H9 (cell line): ENCODE data around the gene HUNK. TPM values are rescaled to one million over a fixed set of nuclear protein-coding genes. Genes with fewer than 3 reads are reported as not detected.

Experiments used
- DNase-seq: peaks from one replicate; pipeline ENCODE4 v3.0.0-alpha.2; 2017
- H2AFZ ChIP-seq: one replicate; pipeline ENCODE4 v1.6.1; 2013; ENCODE audit warnings: mild to moderate bottlenecking, low read length, control low read depth, moderate library complexity
- H2AK5ac ChIP-seq: 2 replicates; pipeline ENCODE4 v1.6.1; 2013; ENCODE audit warnings: low read length, control low read depth, mixed read lengths; ENCODE audit not compliant: insufficient read length
- H2BK120ac ChIP-seq: one replicate; pipeline ENCODE4 v1.6.1; 2013; ENCODE audit warnings: low read depth, mild to moderate bottlenecking, low read length, control low read depth, inconsistent platforms; ENCODE audit not compliant: poor library complexity, severe bottlenecking
- H2BK12ac ChIP-seq: 2 replicates; pipeline ENCODE4 v1.6.1; 2013; ENCODE audit warnings: low read length, control low read depth, mixed read lengths, low read depth; ENCODE audit not compliant: insufficient read length
- H2BK15ac ChIP-seq: 2 replicates; pipeline ENCODE4 v1.6.1; 2013; ENCODE audit warnings: low read depth, low read length, control low read depth
- H2BK20ac ChIP-seq: one replicate; pipeline ENCODE4 v1.6.1; 2013; ENCODE audit warnings: low read depth, mild to moderate bottlenecking, low read length, control low read depth, inconsistent platforms; ENCODE audit not compliant: poor library complexity, severe bottlenecking
- H2BK5ac ChIP-seq: 2 replicates; pipeline ENCODE4 v1.6.1; 2013; ENCODE audit warnings: low read length, control low read depth, mixed read lengths; ENCODE audit not compliant: insufficient read length
- H3K14ac ChIP-seq: 2 replicates; pipeline ENCODE4 v1.6.1; 2013; ENCODE audit warnings: low read length, control low read depth; ENCODE audit not compliant: insufficient read depth
- H3K18ac ChIP-seq: 2 replicates; pipeline ENCODE4 v1.6.1; 2013; ENCODE audit warnings: low read depth, mild to moderate bottlenecking, mixed read lengths, low read length, control low read depth; ENCODE audit not compliant: insufficient read length
- H3K23ac ChIP-seq: 2 replicates; pipeline ENCODE4 v1.6.1; 2013; ENCODE audit warnings: low read length, control low read depth, mixed read lengths, low read depth; ENCODE audit not compliant: insufficient read length
- H3K23me2 ChIP-seq: 2 replicates; pipeline ENCODE4 v1.6.1; 2013; ENCODE audit warnings: low read depth, mild to moderate bottlenecking, mixed read lengths, low read length, control low read depth; ENCODE audit not compliant: insufficient read length, poor library complexity, severe bottlenecking
- H3K27ac ChIP-seq: 2 replicates; pipeline ENCODE4 v1.5.1; 2013; ENCODE audit warnings: low read length, control low read depth, mixed read lengths, low read depth; ENCODE audit not compliant: insufficient read length
- H3K27me3 ChIP-seq: 2 replicates; pipeline ENCODE4 v1.6.1; 2013; ENCODE audit warnings: low read length, control low read depth, inconsistent platforms; ENCODE audit not compliant: insufficient read depth
- H3K4ac ChIP-seq: 2 replicates; pipeline ENCODE4 v1.6.1; 2013; ENCODE audit warnings: low read depth, mild to moderate bottlenecking, control low read depth, inconsistent platforms, low read length, moderate library complexity
- H3K4me1 ChIP-seq: 2 replicates; pipeline ENCODE4 v1.6.1; 2013; ENCODE audit warnings: low read length, control low read depth, inconsistent platforms; ENCODE audit not compliant: insufficient read depth
- H3K4me2 ChIP-seq: 2 replicates; pipeline ENCODE4 v1.6.1; 2013; ENCODE audit warnings: low read length, control low read depth, mixed read lengths; ENCODE audit not compliant: insufficient read length, insufficient read depth
- H3K56ac ChIP-seq: 2 replicates; pipeline ENCODE4 v1.6.1; 2013; ENCODE audit warnings: low read depth, mild to moderate bottlenecking, mixed read lengths, low read length, control low read depth; ENCODE audit not compliant: insufficient read length
- H3K79me1 ChIP-seq: 2 replicates; pipeline ENCODE4 v1.6.1; 2013; ENCODE audit warnings: low read depth, mild to moderate bottlenecking, moderate library complexity, low read length, control low read depth, inconsistent platforms; ENCODE audit not compliant: insufficient read depth, poor library complexity, severe bottlenecking
- H3K79me2 ChIP-seq: 2 replicates; pipeline ENCODE4 v1.6.1; 2013; ENCODE audit warnings: low read length, control low read depth, inconsistent platforms; ENCODE audit not compliant: insufficient read depth
- H3K9ac ChIP-seq: 2 replicates; pipeline ENCODE4 v1.6.1; 2013; ENCODE audit warnings: low read length, control low read depth, mixed read lengths; ENCODE audit not compliant: insufficient read length; ENCODE audit errors: extremely low read depth
- H3K9me3 ChIP-seq: one replicate; pipeline ENCODE4 v1.6.1; 2013; ENCODE audit warnings: low read depth, low read length, inconsistent platforms; ENCODE audit not compliant: control insufficient read depth
- H3T11ph ChIP-seq: one replicate; pipeline ENCODE4 v1.6.1; 2013; ENCODE audit warnings: mild to moderate bottlenecking, low read length, control low read depth, inconsistent platforms
- H4K20me1 ChIP-seq: one replicate; pipeline ENCODE4 v1.6.1; 2013; ENCODE audit not compliant: control insufficient read depth, insufficient read length, insufficient read depth
- H4K5ac ChIP-seq: 2 replicates; pipeline ENCODE4 v1.6.1; 2013; ENCODE audit warnings: low read depth, mild to moderate bottlenecking, mixed read lengths, low read length, control low read depth; ENCODE audit not compliant: insufficient read length
- H4K8ac ChIP-seq: replicated peaks from 2 replicates; pipeline ENCODE4 v1.6.1; 2013; ENCODE audit warnings: low read length, control low read depth, mixed read lengths, low read depth; ENCODE audit not compliant: insufficient read length
- H4K91ac ChIP-seq: 2 replicates; pipeline ENCODE4 v1.6.1; 2013; ENCODE audit warnings: low read depth, mild to moderate bottlenecking, moderate library complexity, mixed read lengths, low read length, control low read depth; ENCODE audit not compliant: insufficient read length
- H3K27ac Mint-ChIP-seq, 3 experiments: 2 replicates in 2 of 3; 3 replicates in 1 of 3; pipeline ENCODE4 v1.8.0; 2020 to 2021; ENCODE audit warnings: mixed read lengths in 3 of 3, mild to moderate bottlenecking in 1 of 3, moderate library complexity in 1 of 3
- H3K27me3 Mint-ChIP-seq: 2 replicates; pipeline ENCODE4 v1.8.0; 2021; ENCODE audit warnings: low read depth, mild to moderate bottlenecking, moderate library complexity, mixed read lengths
- H3K36me3 Mint-ChIP-seq, 3 experiments: 2 replicates in 2 of 3; 3 replicates in 1 of 3; pipeline ENCODE4 v1.8.0; 2020 to 2021; ENCODE audit warnings: low read depth in 3 of 3, mixed read lengths in 3 of 3; ENCODE audit not compliant: insufficient read depth in 1 of 3
- H3K4me1 Mint-ChIP-seq, 2 experiments: 2 replicates each; pipeline ENCODE4 v1.8.0; 2020; ENCODE audit warnings: mixed read lengths in 2 of 2
- H3K4me3 Mint-ChIP-seq, 2 experiments: 2 replicates in 1 of 2; 3 replicates in 1 of 2; pipeline ENCODE4 v1.8.0; 2020 to 2021; ENCODE audit warnings: mild to moderate bottlenecking in 2 of 2, mixed read lengths in 2 of 2, moderate library complexity in 1 of 2
- H3K9me3 Mint-ChIP-seq, 2 experiments: 2 replicates in 1 of 2; 3 replicates in 1 of 2; pipeline ENCODE4 v1.8.0; 2020; ENCODE audit warnings: mild to moderate bottlenecking in 2 of 2, mixed read lengths in 2 of 2, moderate library complexity in 1 of 2
- CTCF ChIP-seq: fragments of 200-600 bp; sonication (generic); conservative IDR thresholded peaks from 3 replicates; pipeline ENCODE4 v1.8.0; 2021; ENCODE audit warnings: antibody characterized with exemption, mild to moderate bottlenecking
- WGBS: extraction: QIAGEN DNeasy Blood & Tissue Kit; methylation state at CpG from one replicate; pipeline ENCODE4 v1.1.7; 2013; ENCODE audit warnings: missing lambda C conversion rate, low lambda C conversion rate, mixed read lengths; ENCODE audit not compliant: insufficient read length; ENCODE audit errors: extremely low coverage; 5-methylcytosine and 5-hydroxymethylcytosine counted together
- total RNA-seq: library from RNA; stranded (reverse); gene quantifications from 2 replicates; pipeline ENCODE4 v1.2.1, GENCODE V29; 2021

The HUNK gene
- total RNA-seq, 1 experiment from 2014 or later = 5.8 TPM

GRCh38 chr21:31869750-31870149 is 3.1 kb upstream of the HUNK start:
- no peaks in the 10 kb centered on the region for H3K79me2 ChIP-seq
- no peak for DNase-seq

More at GRCh38 chr21:31869750-31870149, 3.1 kb upstream of the HUNK start:
- Histone ChIP-seq H3K4me1 (no peaks in the 10 kb centered on the region), H3K4ac (no peak overlapping the region), H3K23ac (no peak overlapping the region), H4K91ac (no peak overlapping the region), H3K14ac (no peak overlapping the region), H2BK12ac (no peak overlapping the region), H3K18ac (no peak overlapping the region), H2BK5ac (no peak overlapping the region), H3T11ph (no peak overlapping the region), H2AFZ (no peak overlapping the region), H2BK120ac (no peak overlapping the region), H2AK5ac (no peak overlapping the region), H3K27me3 (peaks cover 2% of the 10 kb centered on the region; the same call in 1 of the 2 replicates), H3K27ac (no peak overlapping the region), H3K9me3 (no peaks in the 10 kb centered on the region), H4K20me1 (no peaks in the 10 kb centered on the region), H3K9ac (no peak overlapping the region), H3K56ac (no peak overlapping the region), H4K5ac (no peak overlapping the region), H2BK20ac (no peak overlapping the region), H3K23me2 (peaks cover 15% of the 10 kb centered on the region), H2BK15ac (no peak overlapping the region), H4K8ac (no peak overlapping the region), H3K79me1 (no peaks in the 10 kb centered on the region), H3K4me2 (no peak overlapping the region)
- Mint-ChIP-seq H3K9me3 (no peaks in the 10 kb centered on the region), H3K27me3 (peaks cover 3% of the 10 kb centered on the region), H3K4me3 (no peak overlapping the region), H3K36me3 (no peaks in the 10 kb centered on the region; a peak in 1 of 7 replicates), H3K4me1 (peaks cover 20% of the 10 kb centered on the region in 2 experiments), H3K27ac (no peak overlapping the region)
- no CpG with 5 or more reads among the region's 6 CpGs for WGBS
- TF ChIP-seq CTCF = no peak
